WTC11 (cell line): ENCODE measurements around the gene TMEM184A. TPM values are rescaled to one million over a fixed set of nuclear protein-coding genes. Genes with fewer than 3 reads are reported as not detected.

Experiments used
- ATAC-seq: fragments of 200-7000 bp; cut with Tn5 transposase; 2 replicates; pipeline ENCODE4 v1.10.0; 2021; ENCODE audit warnings: mild to moderate bottlenecking, moderate library complexity
- CTCF ChIA-PET: fragments of 300-600 bp; sonication (Branson Sonifier 250); formaldehyde crosslinking; loops from one replicate; lab custom pipeline; 2021; ENCODE audit warnings: antibody characterized with exemption; lab: Charles Lee
- POLR2A ChIA-PET: fragments of 350-600 bp; sonication (Branson Sonifier 250); formaldehyde crosslinking; loops from one replicate; lab custom pipeline; 2021; ENCODE audit warnings: antibody characterized with exemption; lab: Charles Lee
- DNase-seq: peaks from one replicate; pipeline ENCODE4 v3.0.0; 2021; ENCODE audit warnings: low spot score
- H3K27ac Mint-ChIP-seq: 2 replicates; pipeline ENCODE4 v1.8.0; 2021; ENCODE audit warnings: mixed read lengths
- H3K27me3 Mint-ChIP-seq: 2 replicates; pipeline ENCODE4 v1.8.0; 2021; ENCODE audit warnings: low read depth, mild to moderate bottlenecking, moderate library complexity, mixed read lengths
- H3K36me3 Mint-ChIP-seq: 2 replicates; pipeline ENCODE4 v1.8.0; 2021; ENCODE audit warnings: mixed read lengths
- H3K4me1 Mint-ChIP-seq: 2 replicates; pipeline ENCODE4 v1.8.0; 2022; ENCODE audit warnings: mixed read lengths
- H3K4me3 Mint-ChIP-seq: 2 replicates; pipeline ENCODE4 v1.8.0; 2021; ENCODE audit warnings: mild to moderate bottlenecking, moderate library complexity, mixed read lengths
- H3K9me3 Mint-ChIP-seq: 2 replicates; pipeline ENCODE4 v1.8.0; 2021; ENCODE audit warnings: mixed read lengths
- CREM ChIP-seq: sonication (generic); formaldehyde crosslinking; IDR thresholded peaks from 2 replicates; pipeline ENCODE4 v1.8.1; 2022; ENCODE audit warnings: mild to moderate bottlenecking, missing genetic modification reagents, moderate library complexity
- ELF4 ChIP-seq: sonication (generic); formaldehyde crosslinking; IDR thresholded peaks from 2 replicates; pipeline ENCODE4 v1.8.1; 2022; ENCODE audit warnings: low read depth, mild to moderate bottlenecking, moderate library complexity, missing genetic modification reagents
- FOXK1 ChIP-seq: sonication (generic); formaldehyde crosslinking; IDR thresholded peaks from 2 replicates; pipeline ENCODE4 v1.8.0; 2022; ENCODE audit warnings: mild to moderate bottlenecking, moderate library complexity, missing genetic modification reagents
- GABPB1 ChIP-seq: sonication (generic); formaldehyde crosslinking; IDR thresholded peaks from 2 replicates; pipeline ENCODE4 v1.8.1; 2023; ENCODE audit warnings: mild to moderate bottlenecking, missing genetic modification reagents
- GTF2I ChIP-seq: fragments of 250-450 bp; sonication (Bioruptor Pico); conservative IDR thresholded peaks from 2 replicates; pipeline ENCODE4 v1.4.0; 2021; ENCODE audit warnings: mild to moderate bottlenecking
- HMGA2 ChIP-seq: fragments of 250-450 bp; sonication (Bioruptor Pico); IDR thresholded peaks from 2 replicates; pipeline ENCODE4 v1.4.0; 2021; ENCODE audit warnings: mild to moderate bottlenecking, moderate library complexity
- IRF2 ChIP-seq: sonication (generic); formaldehyde crosslinking; IDR thresholded peaks from 2 replicates; pipeline ENCODE4 v1.8.0; 2022; ENCODE audit warnings: low read depth, missing genetic modification reagents, borderline replicate concordance
- MXD4 ChIP-seq: fragments of 250-450 bp; sonication (Bioruptor Pico); IDR thresholded peaks from 2 replicates; pipeline ENCODE4 v1.8.0; 2021; ENCODE audit warnings: mild to moderate bottlenecking, moderate library complexity, borderline replicate concordance
- MYBL2 ChIP-seq: sonication (generic); formaldehyde crosslinking; IDR thresholded peaks from 2 replicates; pipeline ENCODE4 v1.8.1; 2023; ENCODE audit warnings: mild to moderate bottlenecking, moderate library complexity, missing genetic modification reagents
- NR2C2 ChIP-seq: sonication (generic); formaldehyde crosslinking; IDR thresholded peaks from 2 replicates; pipeline ENCODE4 v1.8.0; 2022; ENCODE audit warnings: mild to moderate bottlenecking, missing genetic modification reagents
- OVOL2 ChIP-seq: fragments of 250-450 bp; sonication (Bioruptor Pico); IDR thresholded peaks from 2 replicates; pipeline ENCODE4 v1.9.0; 2021; ENCODE audit warnings: mild to moderate bottlenecking, borderline replicate concordance
- SMAD3 ChIP-seq: sonication (generic); formaldehyde crosslinking; IDR thresholded peaks from 2 replicates; pipeline ENCODE4 v1.8.0; 2022; ENCODE audit warnings: missing genetic modification reagents, mild to moderate bottlenecking, borderline replicate concordance
- SMAD4 ChIP-seq: sonication (generic); formaldehyde crosslinking; IDR thresholded peaks from 2 replicates; pipeline ENCODE4 v1.8.0; 2022; ENCODE audit warnings: mild to moderate bottlenecking, missing genetic modification reagents
- SOX15 ChIP-seq: fragments of 250-450 bp; sonication (Bioruptor Pico); IDR thresholded peaks from 2 replicates; pipeline ENCODE4 v1.9.0; 2021; ENCODE audit warnings: mild to moderate bottlenecking
- ZNF138 ChIP-seq: sonication (generic); formaldehyde crosslinking; conservative IDR thresholded peaks from 2 replicates; pipeline ENCODE4 v1.8.1; 2022; ENCODE audit warnings: mild to moderate bottlenecking, moderate library complexity, missing genetic modification reagents
- ZNF232 ChIP-seq: sonication (generic); formaldehyde crosslinking; IDR thresholded peaks from 2 replicates; pipeline ENCODE4 v1.8.0; 2022; ENCODE audit warnings: mild to moderate bottlenecking, missing genetic modification reagents
- ZNF317 ChIP-seq: sonication (generic); formaldehyde crosslinking; IDR thresholded peaks from 2 replicates; pipeline ENCODE4 v1.8.1; 2023; ENCODE audit warnings: low read depth, mild to moderate bottlenecking, moderate library complexity, missing genetic modification reagents, borderline replicate concordance
- ZNF671 ChIP-seq: fragments of 250-450 bp; sonication (Bioruptor Pico); IDR thresholded peaks from 2 replicates; pipeline ENCODE4 v1.8.0; 2021; ENCODE audit warnings: mild to moderate bottlenecking
- total RNA-seq: library from RNA; stranded (reverse); gene quantifications from 3 replicates; pipeline ENCODE4 v1.2.3, GENCODE V29; 2021
- TF ChIP-seq, protein P1 (sequence below): sonication (generic); formaldehyde crosslinking; IDR thresholded peaks from 2 replicates; pipeline ENCODE4 v1.8.1; 2022; ENCODE audit warnings: low read depth, mild to moderate bottlenecking, moderate library complexity, missing genetic modification reagents, borderline replicate concordance
- TF ChIP-seq, protein P2 (sequence below): sonication (generic); formaldehyde crosslinking; IDR thresholded peaks from 2 replicates; pipeline ENCODE4 v1.8.1; 2023; ENCODE audit warnings: mild to moderate bottlenecking, missing genetic modification reagents
- TF ChIP-seq, protein P3 (sequence below): sonication (generic); formaldehyde crosslinking; IDR thresholded peaks from 2 replicates; pipeline ENCODE4 v1.8.1; 2023; ENCODE audit warnings: mild to moderate bottlenecking, missing genetic modification reagents, moderate library complexity
- TF ChIP-seq, protein P4 (sequence below): sonication (generic); formaldehyde crosslinking; IDR thresholded peaks from 2 replicates; pipeline ENCODE4 v1.8.0; 2023; ENCODE audit warnings: missing genetic modification reagents, mild to moderate bottlenecking, borderline replicate concordance
- TF ChIP-seq, protein P5 (sequence below): sonication (generic); formaldehyde crosslinking; IDR thresholded peaks from 2 replicates; pipeline ENCODE4 v1.8.1; 2022; ENCODE audit warnings: mild to moderate bottlenecking, missing genetic modification reagents, moderate library complexity, borderline replicate concordance
- TF ChIP-seq, protein P6 (sequence below): sonication (generic); formaldehyde crosslinking; IDR thresholded peaks from 2 replicates; pipeline ENCODE4 v1.8.1; 2023; ENCODE audit warnings: mild to moderate bottlenecking, missing genetic modification reagents, borderline replicate concordance

Gene TMEM184A
- total RNA-seq, 1 experiment from 2014 or later: 1.4 TPM

DNA sequence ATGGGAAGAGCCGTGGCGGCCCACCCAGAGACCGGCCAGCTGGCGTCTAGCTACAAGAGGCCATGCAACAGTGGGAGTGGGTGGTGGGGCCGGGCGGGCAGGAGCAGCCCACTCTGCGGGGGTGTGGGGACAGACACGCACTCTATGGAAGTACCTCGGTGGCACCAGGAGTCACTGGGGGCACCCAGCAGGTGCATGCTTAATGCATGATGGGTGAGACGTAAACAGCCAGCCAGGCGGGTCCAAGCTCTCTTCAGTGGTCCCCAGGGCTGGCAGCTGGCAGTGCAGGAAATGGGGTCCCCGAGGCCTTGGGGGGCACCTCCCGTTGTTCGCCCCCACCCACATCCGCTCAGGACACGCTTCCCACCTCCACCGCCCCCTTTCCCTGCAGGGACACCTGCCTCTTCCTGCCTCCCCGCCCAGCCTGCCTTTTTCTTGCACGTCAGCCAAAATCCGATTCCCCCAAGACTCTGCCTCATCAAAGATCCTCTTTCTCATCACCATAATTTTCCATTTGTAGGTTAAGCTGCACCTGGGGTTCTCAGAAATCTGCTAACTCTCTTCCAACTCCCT is 36.4 kb upstream of the TMEM184A start:
- peaks cover 11% of the 10 kb centered on the region for H3K36me3 Mint-ChIP-seq
- peaks cover 2% of the 10 kb centered on the region; the same call in 1 of the 2 replicates for H3K27me3 Mint-ChIP-seq
- no peak overlapping the region for H3K4me3 Mint-ChIP-seq
- DNase-seq: no peak
- peaks cover 3% of the 10 kb centered on the region for H3K4me1 Mint-ChIP-seq
- ChIA-PET CTCF (no interaction called here), POLR2A (no interaction called here)
- no peak overlapping the region for H3K27ac Mint-ChIP-seq
- no peak for ATAC-seq
- peaks cover 16% of the 10 kb centered on the region for H3K9me3 Mint-ChIP-seq
- TF ChIP-seq SMAD4 (CRISPR knock-in tag): no peak
- no peak for TF ChIP-seq ZNF671 (CRISPR knock-in tag)
- no peak for TF ChIP-seq GABPB1
- no peak for TF ChIP-seq MYBL2 (CRISPR knock-in tag)
- no peak for TF ChIP-seq HMGA2 (CRISPR knock-in tag)
- TF ChIP-seq, protein P1, sequence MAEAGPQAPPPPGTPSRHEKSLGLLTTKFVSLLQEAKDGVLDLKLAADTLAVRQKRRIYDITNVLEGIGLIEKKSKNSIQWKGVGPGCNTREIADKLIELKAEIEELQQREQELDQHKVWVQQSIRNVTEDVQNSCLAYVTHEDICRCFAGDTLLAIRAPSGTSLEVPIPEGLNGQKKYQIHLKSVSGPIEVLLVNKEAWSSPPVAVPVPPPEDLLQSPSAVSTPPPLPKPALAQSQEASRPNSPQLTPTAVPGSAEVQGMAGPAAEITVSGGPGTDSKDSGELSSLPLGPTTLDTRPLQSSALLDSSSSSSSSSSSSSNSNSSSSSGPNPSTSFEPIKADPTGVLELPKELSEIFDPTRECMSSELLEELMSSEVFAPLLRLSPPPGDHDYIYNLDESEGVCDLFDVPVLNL (CRISPR knock-in tag): no peak
- TF ChIP-seq FOXK1: no peak

DNA sequence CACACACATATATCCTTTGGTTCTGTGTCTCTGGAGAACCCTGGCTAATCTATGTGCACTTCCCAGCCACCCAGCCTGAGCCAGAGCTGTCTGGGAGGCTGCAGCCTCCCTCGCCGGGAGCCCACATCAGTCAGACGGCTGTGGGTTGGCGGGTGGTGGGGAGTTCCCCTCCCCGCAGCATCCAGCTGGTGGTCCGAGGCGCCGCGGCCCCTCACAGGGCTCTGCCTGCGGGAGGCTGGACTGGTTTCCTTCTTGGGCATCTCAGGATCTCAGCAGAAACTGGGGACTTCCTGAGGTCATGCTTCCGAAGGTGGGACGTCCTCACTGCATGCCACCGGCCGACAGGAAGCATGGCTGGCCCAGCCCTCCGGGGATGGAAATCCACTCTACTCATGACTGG is 35.9 kb upstream of the TMEM184A start:
- peaks cover 2% of the 10 kb centered on the region; the same call in 1 of the 2 replicates for H3K27me3 Mint-ChIP-seq
- POLR2A ChIA-PET: no interaction called here
- no peak for ATAC-seq
- TF ChIP-seq ELF4 (no peak), MXD4 (CRISPR knock-in tag) (no peak), ZNF317 (CRISPR knock-in tag) (no peak), IRF2 (CRISPR knock-in tag) (no peak), SOX15 (no peak), NR2C2 (CRISPR knock-in tag) (no peak), ZNF232 (CRISPR knock-in tag) (no peak), MYBL2 (CRISPR knock-in tag) (no peak), OVOL2 (CRISPR knock-in tag) (no peak), ZNF138 (CRISPR knock-in tag) (no peak), SMAD3 (no peak), GTF2I (no peak), CREM (no peak)
- TF ChIP-seq, protein P2, sequence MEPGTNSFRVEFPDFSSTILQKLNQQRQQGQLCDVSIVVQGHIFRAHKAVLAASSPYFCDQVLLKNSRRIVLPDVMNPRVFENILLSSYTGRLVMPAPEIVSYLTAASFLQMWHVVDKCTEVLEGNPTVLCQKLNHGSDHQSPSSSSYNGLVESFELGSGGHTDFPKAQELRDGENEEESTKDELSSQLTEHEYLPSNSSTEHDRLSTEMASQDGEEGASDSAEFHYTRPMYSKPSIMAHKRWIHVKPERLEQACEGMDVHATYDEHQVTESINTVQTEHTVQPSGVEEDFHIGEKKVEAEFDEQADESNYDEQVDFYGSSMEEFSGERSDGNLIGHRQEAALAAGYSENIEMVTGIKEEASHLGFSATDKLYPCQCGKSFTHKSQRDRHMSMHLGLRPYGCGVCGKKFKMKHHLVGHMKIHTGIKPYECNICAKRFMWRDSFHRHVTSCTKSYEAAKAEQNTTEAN (CRISPR knock-in tag): no peak
- TF ChIP-seq, protein P3, sequence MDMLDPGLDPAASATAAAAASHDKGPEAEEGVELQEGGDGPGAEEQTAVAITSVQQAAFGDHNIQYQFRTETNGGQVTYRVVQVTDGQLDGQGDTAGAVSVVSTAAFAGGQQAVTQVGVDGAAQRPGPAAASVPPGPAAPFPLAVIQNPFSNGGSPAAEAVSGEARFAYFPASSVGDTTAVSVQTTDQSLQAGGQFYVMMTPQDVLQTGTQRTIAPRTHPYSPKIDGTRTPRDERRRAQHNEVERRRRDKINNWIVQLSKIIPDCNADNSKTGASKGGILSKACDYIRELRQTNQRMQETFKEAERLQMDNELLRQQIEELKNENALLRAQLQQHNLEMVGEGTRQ (CRISPR knock-in tag): no peak
- TF ChIP-seq, protein P4, sequence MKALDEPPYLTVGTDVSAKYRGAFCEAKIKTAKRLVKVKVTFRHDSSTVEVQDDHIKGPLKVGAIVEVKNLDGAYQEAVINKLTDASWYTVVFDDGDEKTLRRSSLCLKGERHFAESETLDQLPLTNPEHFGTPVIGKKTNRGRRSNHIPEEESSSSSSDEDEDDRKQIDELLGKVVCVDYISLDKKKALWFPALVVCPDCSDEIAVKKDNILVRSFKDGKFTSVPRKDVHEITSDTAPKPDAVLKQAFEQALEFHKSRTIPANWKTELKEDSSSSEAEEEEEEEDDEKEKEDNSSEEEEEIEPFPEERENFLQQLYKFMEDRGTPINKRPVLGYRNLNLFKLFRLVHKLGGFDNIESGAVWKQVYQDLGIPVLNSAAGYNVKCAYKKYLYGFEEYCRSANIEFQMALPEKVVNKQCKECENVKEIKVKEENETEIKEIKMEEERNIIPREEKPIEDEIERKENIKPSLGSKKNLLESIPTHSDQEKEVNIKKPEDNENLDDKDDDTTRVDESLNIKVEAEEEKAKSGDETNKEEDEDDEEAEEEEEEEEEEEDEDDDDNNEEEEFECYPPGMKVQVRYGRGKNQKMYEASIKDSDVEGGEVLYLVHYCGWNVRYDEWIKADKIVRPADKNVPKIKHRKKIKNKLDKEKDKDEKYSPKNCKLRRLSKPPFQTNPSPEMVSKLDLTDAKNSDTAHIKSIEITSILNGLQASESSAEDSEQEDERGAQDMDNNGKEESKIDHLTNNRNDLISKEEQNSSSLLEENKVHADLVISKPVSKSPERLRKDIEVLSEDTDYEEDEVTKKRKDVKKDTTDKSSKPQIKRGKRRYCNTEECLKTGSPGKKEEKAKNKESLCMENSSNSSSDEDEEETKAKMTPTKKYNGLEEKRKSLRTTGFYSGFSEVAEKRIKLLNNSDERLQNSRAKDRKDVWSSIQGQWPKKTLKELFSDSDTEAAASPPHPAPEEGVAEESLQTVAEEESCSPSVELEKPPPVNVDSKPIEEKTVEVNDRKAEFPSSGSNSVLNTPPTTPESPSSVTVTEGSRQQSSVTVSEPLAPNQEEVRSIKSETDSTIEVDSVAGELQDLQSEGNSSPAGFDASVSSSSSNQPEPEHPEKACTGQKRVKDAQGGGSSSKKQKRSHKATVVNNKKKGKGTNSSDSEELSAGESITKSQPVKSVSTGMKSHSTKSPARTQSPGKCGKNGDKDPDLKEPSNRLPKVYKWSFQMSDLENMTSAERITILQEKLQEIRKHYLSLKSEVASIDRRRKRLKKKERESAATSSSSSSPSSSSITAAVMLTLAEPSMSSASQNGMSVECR: no peak
- TF ChIP-seq, protein P5, sequence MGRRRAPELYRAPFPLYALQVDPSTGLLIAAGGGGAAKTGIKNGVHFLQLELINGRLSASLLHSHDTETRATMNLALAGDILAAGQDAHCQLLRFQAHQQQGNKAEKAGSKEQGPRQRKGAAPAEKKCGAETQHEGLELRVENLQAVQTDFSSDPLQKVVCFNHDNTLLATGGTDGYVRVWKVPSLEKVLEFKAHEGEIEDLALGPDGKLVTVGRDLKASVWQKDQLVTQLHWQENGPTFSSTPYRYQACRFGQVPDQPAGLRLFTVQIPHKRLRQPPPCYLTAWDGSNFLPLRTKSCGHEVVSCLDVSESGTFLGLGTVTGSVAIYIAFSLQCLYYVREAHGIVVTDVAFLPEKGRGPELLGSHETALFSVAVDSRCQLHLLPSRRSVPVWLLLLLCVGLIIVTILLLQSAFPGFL: no peak
- TF ChIP-seq, protein P6, sequence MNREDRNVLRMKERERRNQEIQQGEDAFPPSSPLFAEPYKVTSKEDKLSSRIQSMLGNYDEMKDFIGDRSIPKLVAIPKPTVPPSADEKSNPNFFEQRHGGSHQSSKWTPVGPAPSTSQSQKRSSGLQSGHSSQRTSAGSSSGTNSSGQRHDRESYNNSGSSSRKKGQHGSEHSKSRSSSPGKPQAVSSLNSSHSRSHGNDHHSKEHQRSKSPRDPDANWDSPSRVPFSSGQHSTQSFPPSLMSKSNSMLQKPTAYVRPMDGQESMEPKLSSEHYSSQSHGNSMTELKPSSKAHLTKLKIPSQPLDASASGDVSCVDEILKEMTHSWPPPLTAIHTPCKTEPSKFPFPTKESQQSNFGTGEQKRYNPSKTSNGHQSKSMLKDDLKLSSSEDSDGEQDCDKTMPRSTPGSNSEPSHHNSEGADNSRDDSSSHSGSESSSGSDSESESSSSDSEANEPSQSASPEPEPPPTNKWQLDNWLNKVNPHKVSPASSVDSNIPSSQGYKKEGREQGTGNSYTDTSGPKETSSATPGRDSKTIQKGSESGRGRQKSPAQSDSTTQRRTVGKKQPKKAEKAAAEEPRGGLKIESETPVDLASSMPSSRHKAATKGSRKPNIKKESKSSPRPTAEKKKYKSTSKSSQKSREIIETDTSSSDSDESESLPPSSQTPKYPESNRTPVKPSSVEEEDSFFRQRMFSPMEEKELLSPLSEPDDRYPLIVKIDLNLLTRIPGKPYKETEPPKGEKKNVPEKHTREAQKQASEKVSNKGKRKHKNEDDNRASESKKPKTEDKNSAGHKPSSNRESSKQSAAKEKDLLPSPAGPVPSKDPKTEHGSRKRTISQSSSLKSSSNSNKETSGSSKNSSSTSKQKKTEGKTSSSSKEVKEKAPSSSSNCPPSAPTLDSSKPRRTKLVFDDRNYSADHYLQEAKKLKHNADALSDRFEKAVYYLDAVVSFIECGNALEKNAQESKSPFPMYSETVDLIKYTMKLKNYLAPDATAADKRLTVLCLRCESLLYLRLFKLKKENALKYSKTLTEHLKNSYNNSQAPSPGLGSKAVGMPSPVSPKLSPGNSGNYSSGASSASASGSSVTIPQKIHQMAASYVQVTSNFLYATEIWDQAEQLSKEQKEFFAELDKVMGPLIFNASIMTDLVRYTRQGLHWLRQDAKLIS (CRISPR knock-in tag): no peak

More for the DNA sequence above, 35.9 kb upstream of the TMEM184A start:
- peaks cover 3% of the 10 kb centered on the region for H3K4me1 Mint-ChIP-seq
- H3K9me3 Mint-ChIP-seq: peaks cover 16% of the 10 kb centered on the region
- DNase-seq: no peak
- H3K36me3 Mint-ChIP-seq: peaks cover 11% of the 10 kb centered on the region
- no peak overlapping the region; the same call in 1 of the 2 replicates for H3K27ac Mint-ChIP-seq
- no peak overlapping the region for H3K4me3 Mint-ChIP-seq
- CTCF ChIA-PET: no interaction called here
